PC-3 (cell line): Measurements from ENCODE around the gene NTF3. TPM values are rescaled to one million over a fixed set of nuclear protein-coding genes. Genes with fewer than 3 reads are reported as not detected.

Source experiments
- ATAC-seq: fragments of 200-7000 bp; cut with Tn5 transposase; 2 replicates; pipeline ENCODE4 v1.9.1; 2020; ENCODE audit warnings: mild to moderate bottlenecking, moderate library complexity
- BruUV-seq: library from RNA; stranded (reverse); fragments of 400-500 nt; replicated peaks from 2 replicates; lab custom pipeline; 2021; lab: Mats Ljungman, UMichigan
- CTCF ChIA-PET: fragments of 300-600 bp; sonication (Branson Sonifier 250); formaldehyde crosslinking; loops from one replicate; lab custom pipeline; 2022; ENCODE audit warnings: antibody characterized with exemption; lab: Charles Lee
- POLR2A ChIA-PET: fragments of 300-600 bp; sonication (Branson Sonifier 250); formaldehyde crosslinking; loops from one replicate; lab custom pipeline; 2022; ENCODE audit warnings: antibody characterized with exemption; ENCODE audit not compliant: unreplicated experiment; lab: Charles Lee
- DNase-seq: peaks from one replicate; pipeline ENCODE4 v3.0.0-alpha.2; 2015
- H2AFZ ChIP-seq: fragments of 300-600 bp; sonication (generic); 2 replicates; pipeline ENCODE4 v1.6.0; 2016; ENCODE audit warnings: antibody characterized with exemption, low read length
- H3F3A ChIP-seq: fragments of 300-600 bp; sonication (generic); one replicate; pipeline ENCODE4 v1.6.0; 2017; ENCODE audit warnings: antibody characterized with exemption, low read length, control low read depth, mild to moderate bottlenecking; ENCODE audit not compliant: unreplicated experiment
- H3K27ac ChIP-seq: fragments of 300-600 bp; sonication (generic); 2 replicates; pipeline ENCODE4 v1.5.1; 2016; ENCODE audit warnings: mild to moderate bottlenecking, low read length
- H3K27me3 ChIP-seq: fragments of 300-600 bp; sonication (generic); 2 replicates; pipeline ENCODE4 v1.6.1; 2016; ENCODE audit warnings: low read length, mixed read lengths
- H3K36me3 ChIP-seq: fragments of 300-600 bp; sonication (generic); 2 replicates; pipeline ENCODE4 v1.6.1; 2016; ENCODE audit warnings: low read depth, mixed run types, low read length, mixed read lengths
- H3K4me1 ChIP-seq: fragments of 300-600 bp; sonication (generic); 2 replicates; pipeline ENCODE4 v1.5.1; 2016; ENCODE audit warnings: low read length; ENCODE audit not compliant: insufficient read depth
- H3K4me2 ChIP-seq: fragments of 300-600 bp; sonication (generic); 2 replicates; pipeline ENCODE4 v1.6.0; 2016; ENCODE audit warnings: low read length
- H3K4me3 ChIP-seq: fragments of 300-600 bp; sonication (generic); 2 replicates; pipeline ENCODE4 v1.5.1; 2016; ENCODE audit warnings: mild to moderate bottlenecking, low read length, mixed read lengths
- H3K79me2 ChIP-seq: fragments of 300-600 bp; sonication (generic); 2 replicates; pipeline ENCODE4 v1.6.1; 2017; ENCODE audit warnings: low read length, mixed read lengths
- H3K9ac ChIP-seq: fragments of 300-600 bp; sonication (generic); 2 replicates; pipeline ENCODE4 v1.6.0; 2016; ENCODE audit warnings: mild to moderate bottlenecking, low read length
- H3K9me2 ChIP-seq: fragments of 300-600 bp; sonication (generic); replicated peaks from 2 replicates; pipeline ENCODE4 v1.6.1; 2016; ENCODE audit warnings: mixed run types, low read length, mixed read lengths
- H3K9me3 ChIP-seq: fragments of 300-600 bp; sonication (generic); 2 replicates; pipeline ENCODE4 v1.6.1; 2016; ENCODE audit warnings: low read length, mixed read lengths
- H4K20me1 ChIP-seq: fragments of 300-600 bp; sonication (generic); 2 replicates; pipeline ENCODE4 v1.6.1; 2016; ENCODE audit warnings: low read length, mixed read lengths
- CTCF ChIP-seq: fragments of 300-600 bp; sonication (generic); conservative IDR thresholded peaks from 2 replicates; pipeline ENCODE4 v1.5.1; 2017; ENCODE audit warnings: antibody characterized with exemption, low read depth, mild to moderate bottlenecking, low read length
- EZH2 ChIP-seq: fragments of 300-600 bp; sonication (generic); IDR thresholded peaks from one replicate; pipeline ENCODE4 v1.6.1; 2017; ENCODE audit warnings: antibody characterized with exemption, mild to moderate bottlenecking, low read length; ENCODE audit not compliant: unreplicated experiment
- EZH2phosphoT487 ChIP-seq: fragments of 300-600 bp; sonication (generic); IDR thresholded peaks from 2 replicates; pipeline ENCODE4 v1.6.1; 2018; ENCODE audit warnings: mild to moderate bottlenecking, antibody characterized with exemption, low read length, borderline replicate concordance
- intact Hi-C: fragments of 100-400 bp; cut with micrococcal nuclease; formaldehyde crosslinking; loops from 2 replicates; pipeline ENCODE4 v1.9.0; 2023
- total RNA-seq: library from RNA; depleted of rRNA; stranded (reverse); fragments of >200 nt; gene quantifications from 2 replicates; pipeline ENCODE4 v1.2.3, GENCODE V29; 2014

NTF3 gene
- total RNA-seq, 1 experiment from 2014 or later, result not detected

- Histone ChIP-seq H3K4me1 (no peaks in the 10 kb centered on the region), H4K20me1 (no peaks in the 10 kb centered on the region), H3K4me3 (no peak overlapping the region), H3K9me2 (no peaks in the 10 kb centered on the region), H3K4me2 (no peak overlapping the region), H3K9ac (no peak overlapping the region), H3K9me3 (no peaks in the 10 kb centered on the region), H2AFZ (no peak overlapping the region), H3K27ac (no peak overlapping the region), H3K27me3 (peaks cover 6% of the 10 kb centered on the region; the same call in 1 of the 2 replicates), H3K36me3 (no peaks in the 10 kb centered on the region), H3F3A (no peaks in the 10 kb centered on the region), H3K79me2 (no peaks in the 10 kb centered on the region)
- POLR2A ChIA-PET, result no interaction called here
- CTCF ChIA-PET, result no interaction called here
- no peak for ATAC-seq
- intact Hi-C loops, result no loop called here
- TF ChIP-seq CTCF, result peak; percentile 48; the same call in 1 of the 2 replicates
- TF ChIP-seq EZH2phosphoT487, result no peak
- no TSS peak for BruUV-seq
- peak; percentile 6 for DNase-seq
These were observed 80.0 kb downstream of the NTF3 start for GRCh38 chr12:5511644-5512600.

GRCh38 chr12:5512601-5512970, 80.7 kb downstream of the NTF3 start:
- ATAC-seq (no peak), DNase-seq (no peak)
- H3K79me2 ChIP-seq, result no peaks in the 10 kb centered on the region
- no peak overlapping the region for H3K9ac ChIP-seq
- no peaks in the 10 kb centered on the region for H3K9me3 ChIP-seq
- H3F3A ChIP-seq, result no peaks in the 10 kb centered on the region
- ChIA-PET POLR2A (no interaction called here), CTCF (no interaction called here)
- H3K27me3 ChIP-seq, result peaks cover 6% of the 10 kb centered on the region; the same call in 1 of the 2 replicates
- no peaks in the 10 kb centered on the region for H4K20me1 ChIP-seq
- intact Hi-C loops, result no loop called here
- H3K9me2 ChIP-seq, result no peaks in the 10 kb centered on the region
- no peak overlapping the region for H3K4me3 ChIP-seq
- no peak for TF ChIP-seq CTCF
- no peak for TF ChIP-seq EZH2
- no peak for TF ChIP-seq EZH2phosphoT487
- H3K4me2 ChIP-seq, result no peak overlapping the region
- no peak overlapping the region for H2AFZ ChIP-seq
- no peak overlapping the region for H3K27ac ChIP-seq
- no peaks in the 10 kb centered on the region for H3K36me3 ChIP-seq
- BruUV-seq, result no TSS peak
- H3K4me1 ChIP-seq, result no peaks in the 10 kb centered on the region

GRCh38 chr12:5513406-5513805, 81.5 kb downstream of the NTF3 start:
- Histone ChIP-seq H3K36me3 (no peaks in the 10 kb centered on the region), H3F3A (no peaks in the 10 kb centered on the region), H3K9me3 (no peaks in the 10 kb centered on the region), H3K79me2 (no peaks in the 10 kb centered on the region), H3K4me1 (no peaks in the 10 kb centered on the region), H2AFZ (no peak overlapping the region), H4K20me1 (no peaks in the 10 kb centered on the region), H3K27me3 (peaks cover 6% of the 10 kb centered on the region; the same call in 1 of the 2 replicates), H3K9me2 (no peaks in the 10 kb centered on the region), H3K4me2 (no peak overlapping the region), H3K27ac (no peak overlapping the region), H3K4me3 (no peak overlapping the region), H3K9ac (no peak overlapping the region)
- TF ChIP-seq EZH2, result no peak
- TF ChIP-seq EZH2phosphoT487, result no peak
- TF ChIP-seq CTCF, result no peak
- no peak for DNase-seq
- CTCF ChIA-PET, result no interaction called here
- intact Hi-C loops, result no loop called here
- BruUV-seq, result no TSS peak
- POLR2A ChIA-PET, result no interaction called here
- no peak for ATAC-seq
